Keratinocyte (primary cell): Measurements from ENCODE around the gene AKT1S1. TPM values are rescaled to one million over a fixed set of nuclear protein-coding genes. Genes with fewer than 3 reads are reported as not detected.

ENCODE experiments used
- DNase-seq: peaks from one replicate; pipeline ENCODE4 v3.0.0-alpha.2; 2011; ENCODE audit warnings: low read depth, missing footprints, low spot score
- FAIRE-seq: peaks from 2 replicates; lab custom pipeline; 2011; peaks lifted over from hg19 to GRCh38; lab: Jason Lieb, UNC
- H2AFZ ChIP-seq: 2 replicates; pipeline ENCODE4 v1.6.0; 2012; ENCODE audit warnings: low read length, control low read depth, inconsistent platforms; ENCODE audit not compliant: control insufficient read depth
- H3K27ac ChIP-seq: 2 replicates; pipeline ENCODE4 v1.5.1; 2011; ENCODE audit warnings: low read length; ENCODE audit not compliant: control insufficient read depth, insufficient read depth
- H3K27me3 ChIP-seq: 3 replicates; pipeline ENCODE4 v1.6.0; 2011; ENCODE audit warnings: low read length; ENCODE audit not compliant: control insufficient read depth, insufficient read depth; ENCODE audit errors: extremely low read depth
- H3K36me3 ChIP-seq, 2 experiments: 2 replicates in 1 of 2; 3 replicates in 1 of 2; pipeline ENCODE4 v1.5.1; 2011; ENCODE audit warnings: low read length in 2 of 2, mild to moderate bottlenecking in 1 of 2; ENCODE audit not compliant: control insufficient read depth in 2 of 2, insufficient read depth in 2 of 2; ENCODE audit errors: extremely low read depth in 1 of 2
- H3K4me1 ChIP-seq: 3 replicates; pipeline ENCODE4 v1.5.1; 2011; ENCODE audit warnings: low read length; ENCODE audit not compliant: control insufficient read depth, insufficient read depth; ENCODE audit errors: extremely low read depth
- H3K4me2 ChIP-seq: 3 replicates; pipeline ENCODE4 v1.6.0; 2011; ENCODE audit warnings: low read depth, low read length; ENCODE audit not compliant: control insufficient read depth, insufficient read depth; ENCODE audit errors: extremely low read depth
- H3K4me3 ChIP-seq, 3 experiments: fragments of 200-600 bp in 1 of 3; sonication (generic) in 1 of 3; 2 replicates in 2 of 3; 3 replicates in 1 of 3; pipeline ENCODE4 v1.5.1; 2011 to 2016; ENCODE audit warnings: low read length in 3 of 3, mild to moderate bottlenecking in 3 of 3, control low read depth in 2 of 3, inconsistent platforms in 1 of 3, low read depth in 1 of 3, mixed read lengths in 1 of 3, mixed run types in 1 of 3, moderate library complexity in 1 of 3; ENCODE audit not compliant: control insufficient read depth in 2 of 3, insufficient read depth in 2 of 3; ENCODE audit errors: extremely low read depth in 1 of 3
- H3K79me2 ChIP-seq: 2 replicates; pipeline ENCODE4 v1.6.0; 2012; ENCODE audit warnings: low read length; ENCODE audit not compliant: control insufficient read depth, insufficient read depth
- H3K9ac ChIP-seq: 3 replicates; pipeline ENCODE4 v1.6.0; 2011; ENCODE audit warnings: low read length; ENCODE audit not compliant: control insufficient read depth, insufficient read depth; ENCODE audit errors: extremely low read depth
- H3K9me1 ChIP-seq: 3 replicates; pipeline ENCODE4 v1.6.0; 2011; ENCODE audit warnings: low read length; ENCODE audit not compliant: control insufficient read depth, insufficient read depth; ENCODE audit errors: extremely low read depth
- H3K9me3 ChIP-seq: 2 replicates; pipeline ENCODE4 v1.5.1; 2012; ENCODE audit warnings: low read depth, low read length; ENCODE audit not compliant: control insufficient read depth
- H4K20me1 ChIP-seq: 3 replicates; pipeline ENCODE4 v1.6.0; 2011; ENCODE audit warnings: low read length; ENCODE audit not compliant: control insufficient read depth, insufficient read depth; ENCODE audit errors: extremely low read depth
- CTCF ChIP-seq, 3 experiments: IDR thresholded peaks in 1 of 3; conservative IDR thresholded peaks in 1 of 3; optimal IDR thresholded peaks in 1 of 3; 2 replicates in 2 of 3; 3 replicates in 1 of 3; pipeline versions ENCODE3 to v1.5.1; 2011; ENCODE audit warnings: low read length in 3 of 3, mild to moderate bottlenecking in 3 of 3, moderate library complexity in 2 of 3, control low read depth in 1 of 3, inconsistent platforms in 1 of 3; ENCODE audit not compliant: insufficient read depth in 2 of 3; ENCODE audit errors: extremely low read depth in 1 of 3
- EZH2 ChIP-seq: IDR thresholded peaks from one replicate; pipeline ENCODE4 v1.6.1; 2012; ENCODE audit warnings: inconsistent platforms, mild to moderate bottlenecking, low read length, moderate library complexity
- dilution Hi-C: fragments of 300-500 bp; cut with MboI; formaldehyde crosslinking; loops from one replicate; pipeline ENCODE4 v1.7.0; 2020; ENCODE audit warnings: low sequenced_read_pairs; ENCODE audit not compliant: extremely low pct_ligation_motif_present
- polyA plus RNA-seq, 5 experiments: library from polyadenylated mRNA; depleted of rRNA in 3 of 5; stranded (reverse) in 3 of 5; stranded (forward) in 1 of 5; unstranded in 1 of 5; fragments of >200 nt; gene quantifications; 1 replicate in 1 of 5; 2 replicates in 3 of 5; 3 replicates in 1 of 5; pipeline versions ENCODE4 v1.2.1 to v1.2.3, GENCODE V29; 2011 to 2012; ENCODE audit warnings: missing spikeins in 2 of 5, low read depth in 1 of 5, low replicate concordance in 1 of 5

The AKT1S1 gene
- polyA plus RNA-seq, 1 donor (not counting 4 experiments of a cell fraction or from before 2014, with no cell fraction given), result 27.2 TPM

- no peaks in the 10 kb centered on the region for H3K27me3 ChIP-seq
- peaks cover 14 to 39% of the 10 kb centered on the region in 2 experiments for H3K36me3 ChIP-seq
- no peaks in the 10 kb centered on the region for H3K9me1 ChIP-seq
- H3K4me2 ChIP-seq, result no peak overlapping the region
- H3K9me3 ChIP-seq, result no peaks in the 10 kb centered on the region
- H3K79me2 ChIP-seq, result peaks cover 11% of the 10 kb centered on the region
- FAIRE-seq (no peak), DNase-seq (no peak)
- H3K4me1 ChIP-seq, result no peaks in the 10 kb centered on the region
- dilution Hi-C loops, result no loop called here
- no peak overlapping the region for H2AFZ ChIP-seq
- no peaks in the 10 kb centered on the region for H4K20me1 ChIP-seq
- no peak overlapping the region for H3K27ac ChIP-seq
- TF ChIP-seq CTCF (optimal IDR thresholded peaks at IDR 0.05 in 1 of 3, IDR thresholded peaks at IDR 0.05 in 1 of 3, conservative IDR thresholded peaks at IDR 0.05 in 1 of 3; ENCODE audit: extremely low read depth in 1 of 3, insufficient read depth in 2 of 3, low read length in 3 of 3) (no peak), EZH2 (no peak)
- no peak overlapping the region for H3K9ac ChIP-seq
- no peak overlapping the region for H3K4me3 ChIP-seq
Measured at GRCh38 chr19:49827034-49827433, 50.1 kb downstream of the AKT1S1 start.

- Histone ChIP-seq H3K79me2 (peaks cover 21% of the 10 kb centered on the region), H3K9me1 (no peaks in the 10 kb centered on the region), H3K4me1 (no peaks in the 10 kb centered on the region), H3K27ac (no peak overlapping the region), H4K20me1 (no peaks in the 10 kb centered on the region), H2AFZ (no peak overlapping the region), H3K4me3 (no peak overlapping the region), H3K9me3 (no peaks in the 10 kb centered on the region), H3K9ac (no peak overlapping the region), H3K27me3 (no peaks in the 10 kb centered on the region), H3K4me2 (no peak overlapping the region), H3K36me3 (peaks cover 10 to 26% of the 10 kb centered on the region in 2 experiments)
- no peak for TF ChIP-seq EZH2
- TF ChIP-seq CTCF (optimal IDR thresholded peaks at IDR 0.05 in 1 of 3, IDR thresholded peaks at IDR 0.05 in 1 of 3, conservative IDR thresholded peaks at IDR 0.05 in 1 of 3; ENCODE audit: extremely low read depth in 1 of 3, insufficient read depth in 2 of 3, low read length in 3 of 3), result no peak
- FAIRE-seq (no peak), DNase-seq (no peak)
- dilution Hi-C loops, result no loop called here
Measured at GRCh38 chr19:49824662-49825061, 52.5 kb downstream of the AKT1S1 start.
